NOMO-1 treated with DMSO at 0.1 percent for 48 hours (cell line): ENCODE results near the gene RRM2.

Experiments
- DNase-seq: peaks from one replicate; lab custom pipeline; 2025; ENCODE audit not compliant: unreplicated experiment; lab: John Stamatoyannopoulos, UW

RRM2 gene

DNA sequence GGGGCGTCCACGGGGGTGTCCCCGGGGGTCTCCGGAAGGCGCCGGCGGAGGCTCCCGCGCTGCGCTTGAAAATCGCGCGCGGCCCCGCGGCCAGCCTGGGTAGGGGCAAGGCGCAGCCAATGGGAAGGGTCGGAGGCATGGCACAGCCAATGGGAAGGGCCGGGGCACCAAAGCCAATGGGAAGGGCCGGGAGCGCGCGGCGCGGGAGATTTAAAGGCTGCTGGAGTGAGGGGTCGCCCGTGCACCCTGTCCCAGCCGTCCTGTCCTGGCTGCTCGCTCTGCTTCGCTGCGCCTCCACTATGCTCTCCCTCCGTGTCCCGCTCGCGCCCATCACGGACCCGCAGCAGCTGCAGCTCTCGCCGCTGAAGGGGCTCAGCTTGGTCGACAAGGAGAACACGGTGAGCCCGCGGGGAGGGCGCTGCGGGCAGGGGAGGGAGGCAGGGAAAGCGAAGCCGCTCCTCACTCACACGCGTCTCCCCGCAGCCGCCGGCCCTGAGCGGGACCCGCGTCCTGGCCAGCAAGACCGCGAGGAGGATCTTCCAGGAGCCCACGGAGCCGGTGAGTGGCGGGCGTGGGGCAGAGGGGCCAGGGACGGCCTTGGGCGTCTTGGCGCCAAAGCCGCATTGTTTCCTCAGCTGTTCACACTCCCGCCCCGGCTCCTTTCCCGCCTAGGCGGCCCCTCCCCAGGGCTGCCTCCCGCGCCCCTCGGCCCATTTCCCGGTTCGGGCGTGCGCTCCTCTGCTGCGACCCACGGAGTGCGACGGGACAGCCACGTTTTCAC, at the start of gene RRM2:
RRM2 (plus strand) TSS at position 240 of the 781 bp plus-strand sequence; CDS start at position 300, 60 bp downstream.
- peak; percentile 96 for DNase-seq

- no peak for DNase-seq
These were observed 48.8 kb upstream of the RRM2 start for GRCh38 chr2:10073706-10074105.

DNA sequence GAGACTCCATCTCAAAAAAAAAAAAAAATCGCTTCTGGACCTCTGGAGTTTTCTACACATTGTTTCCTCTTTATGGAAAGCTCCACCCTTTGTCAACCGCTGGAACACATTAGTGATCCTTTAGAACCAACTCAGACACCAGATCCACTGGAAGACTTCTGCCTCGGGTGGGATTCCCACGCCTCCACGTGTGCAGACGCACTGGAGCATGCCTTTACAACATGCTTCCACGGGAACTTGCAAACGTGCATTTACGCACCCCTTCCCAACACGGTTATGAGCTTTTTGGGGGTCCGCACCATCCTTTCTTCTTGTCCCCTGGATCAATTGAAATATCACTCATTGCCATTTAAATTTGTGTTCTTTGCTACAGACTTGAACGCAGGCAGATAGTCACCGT, 47.4 kb upstream of the RRM2 start:
- DNase-seq, result no peak

DNA sequence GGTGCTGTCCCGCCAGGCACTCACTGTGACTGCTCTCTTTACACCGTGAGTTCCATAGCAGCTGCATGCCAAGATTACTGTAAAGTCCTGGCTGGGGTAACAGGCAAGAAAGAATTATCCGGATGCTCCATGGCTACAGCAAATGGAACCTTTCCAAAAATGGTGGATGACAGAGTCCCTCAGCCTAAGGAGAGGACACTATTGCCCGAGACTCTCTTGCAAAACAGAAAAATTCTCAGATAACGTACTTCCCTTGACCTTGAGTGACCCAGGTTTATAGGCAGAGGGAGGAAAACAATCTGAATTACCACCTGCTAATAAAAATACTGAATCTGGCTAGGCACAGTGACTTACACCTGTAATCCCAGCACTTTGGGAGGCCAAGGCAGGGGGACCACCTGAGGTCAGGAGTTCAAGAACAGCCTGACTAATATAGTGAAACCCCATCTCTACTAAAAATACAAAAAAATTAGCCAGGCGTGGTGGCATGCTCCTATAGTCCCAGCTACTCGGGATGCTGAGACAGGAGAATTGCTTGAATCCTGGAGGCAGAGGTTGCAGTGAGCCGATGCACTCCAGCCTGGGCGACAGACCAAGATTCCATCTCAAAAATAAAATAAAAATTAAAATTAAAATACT, 46.8 kb upstream of the RRM2 start:
- DNase-seq, result no peak

DNA sequence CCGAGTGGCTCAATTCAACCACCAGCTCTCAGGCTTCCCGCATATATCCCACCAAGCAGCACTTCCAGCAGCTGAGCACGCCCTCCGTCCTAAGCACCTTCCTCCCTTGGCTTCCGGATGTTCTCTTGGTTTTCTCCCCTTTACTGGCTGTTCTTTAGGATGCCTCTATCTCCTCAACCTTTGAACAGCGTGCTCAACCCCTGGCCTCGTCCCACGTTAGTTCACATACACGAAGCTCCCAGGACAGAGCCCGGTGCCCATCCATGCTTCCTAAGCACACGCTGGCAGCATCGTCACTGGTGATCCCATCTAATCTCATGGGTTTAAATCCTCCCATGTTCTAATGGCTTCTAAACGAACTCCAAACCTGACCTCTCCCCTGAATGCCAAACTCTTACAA, 46.0 kb upstream of the RRM2 start:
- no peak for DNase-seq

GRCh38 chr2:10076988-10077527, 45.5 kb upstream of the RRM2 start:
- DNase-seq, result no peak

GRCh38 chr2:10078001-10078400, 44.5 kb upstream of the RRM2 start:
- DNase-seq, result no peak

DNA sequence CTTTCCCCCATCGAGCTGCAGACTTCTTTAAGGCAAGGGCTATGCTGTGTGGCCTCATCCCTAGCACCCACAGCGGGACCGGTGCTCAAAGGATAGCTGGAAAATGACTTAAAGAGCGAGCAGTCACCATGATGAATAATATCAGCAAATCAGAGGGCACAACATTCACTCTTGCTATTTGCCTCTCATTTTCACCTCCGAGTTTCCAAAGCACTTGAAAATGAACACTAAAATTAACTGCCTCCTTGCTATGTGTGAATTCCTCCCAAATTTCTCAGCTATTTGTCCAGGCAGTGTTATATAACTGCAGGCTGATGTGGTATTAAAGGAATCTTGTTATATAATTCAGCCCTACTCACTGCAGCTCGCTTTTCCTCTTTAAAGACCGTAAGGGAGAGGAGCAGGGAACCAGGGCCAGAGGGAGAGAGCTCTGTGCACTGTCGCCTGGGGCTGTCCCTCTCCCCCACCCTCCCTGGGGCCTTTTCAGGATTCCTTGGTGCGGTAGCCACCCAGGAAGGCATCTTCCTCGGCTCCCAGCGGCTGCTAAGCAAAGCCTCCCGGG, 43.8 kb upstream of the RRM2 start:
- DNase-seq, result no peak

GRCh38 chr2:10079266-10079869, 43.2 kb upstream of the RRM2 start:
- DNase-seq, result no peak

GRCh38 chr2:10079870-10080535, 42.5 kb upstream of the RRM2 start, which contains the start of gene CYS1:
TSS of gene CYS1 (minus strand) at chr2:10080411. CDS start at chr2:10080223, 188 bp downstream.
- DNase-seq, result no peak

- DNase-seq, result no peak
These were observed 41.8 kb upstream of the RRM2 start for GRCh38 chr2:10080536-10081304.

DNA sequence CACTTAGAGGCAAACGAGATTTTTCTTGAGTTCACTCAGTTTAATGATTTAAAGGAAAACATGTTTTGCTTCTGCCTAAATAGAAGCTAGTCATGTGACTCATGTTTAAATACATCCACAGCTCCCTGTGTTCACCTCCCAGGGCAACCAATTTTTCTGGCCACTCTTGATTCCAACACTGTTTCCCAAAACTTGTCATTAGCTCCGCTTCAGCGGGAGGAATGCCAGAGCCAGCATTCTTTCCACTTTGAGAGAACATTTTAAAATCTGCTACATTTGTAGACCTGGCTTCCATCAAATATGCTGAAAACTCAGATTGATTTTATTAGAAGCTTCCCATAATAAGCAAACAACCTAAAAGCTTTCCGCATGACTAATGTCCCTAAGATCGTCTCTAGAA, 39.5 kb upstream of the RRM2 start:
- DNase-seq, result no peak

DNA sequence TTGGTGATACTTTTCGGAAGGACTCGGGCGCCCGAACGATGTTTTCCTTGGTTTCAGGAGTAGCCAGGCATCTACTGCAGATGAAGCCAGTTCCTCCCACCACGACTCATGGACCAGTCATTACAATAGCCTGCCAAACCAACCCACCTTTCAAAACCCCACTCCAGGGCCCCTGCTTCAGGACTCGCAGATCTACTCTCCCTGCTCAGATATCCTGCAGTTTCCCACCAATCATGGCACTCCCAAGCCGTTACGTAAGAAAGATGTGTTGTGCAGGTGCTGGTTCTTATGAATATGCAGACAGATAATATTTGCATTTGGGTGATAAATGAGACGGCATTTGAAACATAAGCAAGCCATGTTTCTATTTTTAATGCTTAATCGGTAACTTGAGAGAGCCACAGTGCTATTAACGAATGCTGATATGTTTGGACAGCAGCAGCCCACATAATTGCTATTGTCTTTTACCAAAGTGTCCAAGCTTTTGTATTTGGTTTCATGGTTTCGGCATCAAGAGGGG, 38.8 kb upstream of the RRM2 start:
- DNase-seq, result no peak

GRCh38 chr2:10084223-10084865, 38.2 kb upstream of the RRM2 start:
- DNase-seq, result no peak

GRCh38 chr2:10085043-10085667, 37.4 kb upstream of the RRM2 start:
- no peak for DNase-seq

GRCh38 chr2:10085668-10086059, 36.9 kb upstream of the RRM2 start:
- no peak for DNase-seq

DNA sequence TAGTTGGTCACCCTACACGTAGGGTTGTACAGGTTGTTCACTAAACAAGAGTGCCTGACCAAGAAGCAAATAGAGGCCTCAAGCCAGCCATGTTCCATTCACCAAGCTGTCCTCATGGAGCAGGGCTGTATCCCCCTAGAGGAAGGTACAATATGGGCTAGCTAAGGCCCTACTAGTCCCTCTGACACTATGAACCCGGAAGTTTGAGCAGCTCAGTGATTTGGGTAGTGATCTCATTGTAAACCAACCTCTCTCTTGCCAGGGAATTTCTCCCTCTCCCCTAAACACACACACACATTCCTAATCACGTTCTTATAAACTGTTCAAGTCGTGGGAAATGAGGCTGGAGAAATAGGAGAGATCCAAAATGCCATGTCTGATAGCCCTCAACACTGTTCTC, 35.6 kb upstream of the RRM2 start:
- no peak for DNase-seq

GRCh38 chr2:10087360-10087759, 35.2 kb upstream of the RRM2 start:
- no peak for DNase-seq

GRCh38 chr2:10089565-10090190, 32.9 kb upstream of the RRM2 start:
- DNase-seq, result peak; percentile 50
